GM19193 (cell line): ENCODE results near the gene PSMC3.
A peak's percentile ranks its signal among the peaks of the same experiment; 100 is the strongest.

Source experiments
- POLR2A ChIP-seq: IDR thresholded peaks from 4 replicates; pipeline ENCODE4 v1.6.1; 2011; ENCODE audit not compliant: insufficient read depth, insufficient read length; ENCODE audit errors: extremely low read depth

PSMC3 gene

DNA sequence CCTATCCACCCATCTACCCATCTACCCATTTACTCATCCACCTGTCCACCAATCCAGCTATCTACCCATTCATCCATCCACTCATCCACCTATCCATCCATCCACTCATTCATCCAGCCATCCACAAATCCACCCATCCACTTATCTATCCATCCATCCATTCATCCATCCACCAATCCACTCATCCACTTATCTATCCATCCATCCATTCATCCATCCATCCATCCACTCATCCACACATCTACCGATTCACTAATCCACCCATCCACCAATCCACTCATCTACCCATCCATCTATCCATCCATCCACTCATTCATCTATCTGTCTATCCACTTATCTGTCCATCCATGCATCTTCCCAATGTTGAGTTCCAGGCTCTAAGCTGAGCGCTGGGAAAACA lies 46.2 kb downstream of the PSMC3 start:
- no peak for TF ChIP-seq POLR2A

DNA sequence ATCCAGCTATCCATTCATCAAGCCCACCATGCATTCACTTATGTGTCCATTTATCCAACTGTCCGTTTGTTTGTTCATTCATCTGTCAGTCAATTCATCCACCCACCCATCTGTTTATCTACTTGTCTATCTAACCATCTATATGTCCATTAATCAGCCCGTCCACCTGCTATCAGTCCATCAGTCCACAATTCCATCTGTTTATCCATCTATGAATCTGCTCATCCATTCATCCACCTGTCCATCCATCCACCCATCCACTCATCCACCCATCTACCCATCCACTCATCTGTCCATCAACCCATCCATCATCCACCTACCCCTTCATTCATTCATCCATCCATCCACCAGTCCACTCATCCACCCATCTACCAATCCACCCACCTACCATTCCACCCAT lies 46.9 kb downstream of the PSMC3 start:
- no peak for TF ChIP-seq POLR2A

DNA sequence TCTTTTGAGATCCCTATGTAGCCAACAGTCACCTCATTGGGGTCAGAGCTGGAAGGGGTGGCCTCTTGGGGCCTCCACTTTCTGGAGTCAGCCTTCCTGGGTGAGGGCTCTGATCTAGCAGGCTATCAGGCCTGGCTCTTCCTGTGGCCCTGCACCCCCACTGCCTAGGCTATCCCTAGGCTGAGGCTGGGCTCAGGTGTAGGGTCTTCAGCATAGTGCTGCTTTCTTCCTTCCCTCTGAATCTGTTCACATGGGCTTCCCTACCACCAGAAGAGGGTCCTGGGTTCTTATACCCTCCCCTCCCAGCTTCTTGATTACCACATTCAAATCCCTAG lies 47.4 kb downstream of the PSMC3 start:
- TF ChIP-seq POLR2A, result no peak

DNA sequence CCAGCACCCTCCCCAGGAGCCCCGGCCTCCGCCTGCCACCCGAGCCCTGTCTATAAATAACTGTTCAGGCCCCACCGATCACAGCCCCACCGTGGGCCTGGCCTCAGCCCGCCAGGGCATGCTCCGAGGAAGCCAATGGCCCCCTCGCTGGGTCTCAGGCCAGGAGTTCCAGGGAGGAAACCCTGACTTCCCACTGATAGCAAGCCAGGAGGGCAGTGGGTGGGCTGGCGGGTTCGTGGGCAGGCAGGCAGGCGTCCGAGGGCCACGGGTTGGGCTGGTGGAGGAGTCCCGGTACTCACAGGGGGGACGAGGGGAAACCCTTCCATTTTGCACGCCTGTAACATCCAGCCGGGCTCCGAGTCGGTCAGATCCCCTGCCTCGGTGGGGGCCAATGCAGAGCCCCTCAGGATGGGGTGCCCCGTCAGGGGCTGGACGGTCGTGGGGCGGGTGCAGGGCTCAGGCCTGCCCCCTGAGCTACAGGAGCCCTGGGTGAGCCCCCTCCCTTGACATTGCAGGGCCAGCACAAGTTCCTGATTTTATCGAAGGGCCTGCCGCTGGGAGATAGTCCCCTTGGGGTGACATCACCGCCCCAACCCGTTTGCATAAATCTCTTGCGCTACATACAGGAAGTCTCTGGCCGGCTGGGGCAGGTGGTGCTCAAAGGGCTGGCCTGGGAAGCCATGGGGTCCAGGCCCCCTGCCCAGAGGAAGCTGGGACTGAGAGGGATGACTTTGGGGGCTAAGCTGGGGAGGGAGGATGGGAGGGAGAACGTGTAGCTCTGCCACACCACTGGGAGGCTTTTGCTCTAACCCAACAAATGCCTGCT lies 48.0 kb downstream of the PSMC3 start, which contains the start of gene SPI1:
TSS of gene SPI1 (minus strand) at position 538 of the 826 bp plus-strand sequence. CDS start at position 344, 194 bp downstream.
- TF ChIP-seq POLR2A, result peak; percentile 76

DNA sequence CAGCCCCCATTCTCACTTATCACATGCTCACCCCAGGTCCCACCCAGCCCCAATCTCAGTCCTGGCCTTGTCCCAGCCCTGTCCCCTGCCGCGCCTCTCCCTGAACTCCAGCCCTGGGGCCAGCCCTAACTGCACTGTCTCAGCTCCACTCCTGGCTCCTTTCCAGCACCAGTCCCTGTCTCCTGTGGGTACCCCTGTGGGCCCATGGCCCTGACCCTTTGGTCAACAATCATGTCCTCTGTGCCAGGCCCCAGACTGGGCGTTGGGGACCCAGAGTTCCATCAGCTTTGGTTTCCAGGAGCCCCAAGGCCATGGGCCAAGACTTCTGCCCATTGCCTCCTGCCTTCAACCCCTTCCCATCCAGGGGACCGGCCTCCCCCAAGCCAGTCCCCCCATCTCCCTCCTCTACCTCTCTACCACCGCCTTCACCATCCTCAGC lies 48.6 kb downstream of the PSMC3 start:
- no peak for TF ChIP-seq POLR2A

DNA sequence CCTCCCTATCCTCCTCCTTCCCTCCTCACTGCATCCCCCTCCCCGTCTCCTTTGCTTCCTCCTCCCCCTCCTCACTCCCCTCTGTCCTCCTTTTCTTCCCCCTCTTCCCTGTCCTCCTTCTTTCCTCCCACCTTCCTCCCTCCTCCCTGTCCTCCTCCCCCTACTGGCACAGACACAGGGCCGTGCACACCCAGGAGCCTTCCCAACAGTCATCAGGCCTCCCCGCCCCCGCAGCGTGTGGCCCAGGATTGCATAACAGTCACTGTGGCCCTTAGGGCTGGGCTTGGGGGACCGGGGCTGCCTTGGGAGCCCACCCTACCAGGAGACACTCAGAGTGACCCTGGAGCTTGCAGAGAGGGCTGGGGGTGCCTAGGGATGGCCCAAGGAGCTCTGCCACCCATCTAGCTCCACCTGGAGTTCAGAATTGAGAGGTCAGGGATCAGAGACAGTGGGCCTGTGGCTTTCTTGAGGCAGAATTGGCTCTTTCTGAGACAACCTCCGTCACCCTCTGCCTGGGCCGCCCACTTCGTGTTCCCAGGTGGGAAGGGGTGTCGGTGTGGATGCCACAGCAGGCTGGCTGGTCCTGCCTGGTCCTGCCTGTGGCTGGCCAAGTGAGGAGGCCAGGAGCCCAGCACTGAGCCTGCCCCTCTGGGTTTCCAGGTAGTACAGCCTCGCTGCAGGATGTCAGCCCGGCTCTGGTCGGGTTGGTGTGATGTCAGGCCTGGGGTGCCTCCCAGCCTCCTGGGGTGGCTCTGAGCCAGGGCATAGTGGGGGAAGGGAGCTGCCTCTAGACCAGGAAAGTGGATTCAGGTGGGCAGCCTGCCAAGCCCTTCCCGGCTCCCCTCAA lies 49.5 kb downstream of the PSMC3 start:
- TF ChIP-seq POLR2A, result no peak

DNA sequence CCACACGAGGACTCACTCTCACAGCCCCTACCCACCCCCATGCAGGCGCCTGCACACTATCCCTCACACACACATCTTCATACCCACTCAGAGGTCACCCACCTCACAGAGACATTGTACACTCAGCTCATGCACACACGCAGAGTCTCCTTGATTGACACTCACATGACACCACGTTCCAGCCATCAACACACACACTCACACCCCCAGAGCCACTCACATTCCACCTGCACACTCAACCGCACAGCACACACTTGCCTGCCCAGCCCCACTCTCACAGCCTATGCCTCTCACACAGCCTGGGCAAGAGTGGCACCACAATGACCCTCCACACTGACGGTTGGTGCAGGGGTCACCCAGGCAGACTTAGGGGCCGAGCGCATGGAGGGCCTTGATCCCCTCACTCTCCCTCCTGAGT lies 50.1 kb downstream of the PSMC3 start:
- TF ChIP-seq POLR2A, result no peak

DNA sequence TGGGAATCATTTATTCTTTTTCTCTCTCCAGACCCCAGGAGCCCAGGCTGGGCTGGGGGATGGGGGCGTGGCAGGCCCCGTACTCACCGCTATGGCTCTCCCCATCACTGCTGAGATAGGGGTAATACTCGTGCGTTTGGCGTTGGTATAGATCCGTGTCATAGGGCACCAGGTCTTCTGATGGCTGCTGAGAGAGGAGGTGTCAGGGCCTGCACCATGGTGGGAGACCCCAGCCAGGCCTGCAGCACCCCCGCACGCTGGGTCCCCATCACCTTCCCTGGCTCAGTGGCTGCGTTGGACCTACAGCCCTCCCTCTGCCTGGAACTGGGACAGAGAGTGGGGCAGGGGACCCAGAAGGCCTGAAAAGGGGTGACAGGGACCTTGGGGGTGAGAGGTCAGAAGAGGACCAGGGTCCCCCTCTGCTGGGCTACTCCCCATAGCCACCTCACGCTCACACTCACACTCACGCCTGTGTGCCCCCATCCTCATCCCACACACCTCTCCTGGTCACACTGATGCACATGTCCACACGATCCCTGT lies 50.6 kb downstream of the PSMC3 start:
- TF ChIP-seq POLR2A, result no peak

DNA sequence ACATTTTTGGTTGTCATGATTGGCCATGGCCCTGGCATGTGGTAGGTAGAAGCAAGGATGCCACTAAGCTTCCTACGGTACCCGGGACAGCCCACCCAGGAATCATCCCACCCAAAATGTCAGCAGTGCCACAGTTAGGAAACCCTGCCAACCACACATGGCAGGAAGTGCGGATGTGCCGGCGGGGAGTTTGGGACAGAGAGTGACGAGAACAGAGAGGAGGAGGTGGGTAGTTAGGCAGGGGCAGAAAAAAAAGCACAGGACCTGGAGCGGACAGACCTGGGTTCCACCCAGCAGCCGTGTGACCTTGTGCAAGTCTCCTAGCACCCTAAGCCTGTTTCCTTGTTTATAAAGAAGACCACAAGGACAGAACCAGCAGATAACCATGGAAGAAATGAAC lies 51.2 kb downstream of the PSMC3 start:
- TF ChIP-seq POLR2A, result no peak

DNA sequence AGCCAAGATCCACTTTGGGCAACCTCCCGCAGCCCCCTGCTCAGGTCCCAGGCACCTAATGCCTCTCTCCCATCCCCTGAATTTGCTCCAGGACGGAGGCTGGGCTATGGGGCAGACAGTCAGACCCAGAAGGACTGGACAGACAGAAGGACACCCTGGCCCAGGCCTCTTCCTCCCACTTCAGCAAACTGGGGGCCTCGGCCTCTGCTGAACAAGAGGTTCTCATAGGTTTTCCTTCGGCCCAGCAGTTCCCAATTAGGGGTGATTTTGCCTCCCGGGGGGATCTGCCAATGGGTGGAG lies 51.6 kb downstream of the PSMC3 start:
- TF ChIP-seq POLR2A, result no peak

DNA sequence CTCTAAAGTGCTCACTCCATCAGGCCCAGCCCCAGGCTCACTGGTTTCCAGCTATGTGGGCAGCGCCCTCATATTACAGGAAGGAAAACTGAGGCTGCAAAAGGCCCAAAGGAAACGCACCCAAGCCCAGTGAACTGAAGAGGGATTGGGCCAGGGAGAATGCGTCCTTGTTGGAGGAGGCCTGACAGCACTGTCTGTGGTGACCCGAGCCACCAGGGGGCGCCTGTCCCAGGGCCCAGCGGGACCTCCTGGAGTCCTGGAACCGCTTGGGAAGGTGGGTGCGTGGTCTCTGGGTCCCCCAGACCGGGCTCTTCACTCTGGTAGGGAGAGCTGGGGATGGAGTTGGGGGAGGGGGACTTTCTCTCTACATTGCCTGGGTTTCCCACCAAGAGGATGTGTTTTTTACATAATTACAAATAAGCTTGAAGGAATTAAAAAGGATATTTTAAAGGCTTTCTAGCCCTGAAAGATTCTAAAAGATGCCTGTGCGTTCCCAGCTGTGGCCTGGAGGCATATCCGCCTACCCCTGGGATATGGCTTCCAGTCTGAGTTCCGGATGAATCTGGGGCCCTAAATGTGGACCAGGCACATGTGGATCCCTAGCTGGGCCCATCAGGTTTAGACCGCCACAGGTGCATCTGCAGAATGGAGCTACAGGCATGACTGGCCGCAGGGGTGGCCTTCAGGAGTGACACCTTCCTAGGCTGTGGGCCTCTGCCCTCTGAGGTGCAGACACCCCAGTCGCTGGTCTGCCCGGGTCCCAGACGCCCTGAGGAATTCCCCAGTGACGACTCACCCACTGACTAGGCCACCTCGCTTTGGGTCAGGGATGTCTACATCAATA lies 52.1 kb downstream of the PSMC3 start:
- TF ChIP-seq POLR2A, result no peak

DNA sequence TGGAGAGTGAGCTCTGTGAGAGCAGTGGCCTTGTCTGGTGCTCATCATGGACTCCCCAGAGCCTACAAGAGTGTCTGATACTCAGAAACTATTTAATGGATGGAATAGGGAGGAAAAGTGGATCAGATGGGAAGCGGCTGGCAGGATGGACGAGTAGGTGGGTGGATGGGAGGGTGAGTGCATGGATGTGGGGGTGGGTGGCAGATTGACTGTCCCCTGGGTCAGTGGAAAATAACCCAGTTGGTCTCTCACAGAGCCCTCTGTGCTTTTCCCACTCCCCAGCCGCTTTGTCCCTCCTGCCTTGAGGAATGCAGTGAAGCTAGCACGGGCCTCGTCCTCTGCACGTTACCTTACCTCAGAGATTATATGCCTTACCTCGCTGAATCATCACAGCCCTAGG lies 53.8 kb downstream of the PSMC3 start:
- TF ChIP-seq POLR2A, result no peak

DNA sequence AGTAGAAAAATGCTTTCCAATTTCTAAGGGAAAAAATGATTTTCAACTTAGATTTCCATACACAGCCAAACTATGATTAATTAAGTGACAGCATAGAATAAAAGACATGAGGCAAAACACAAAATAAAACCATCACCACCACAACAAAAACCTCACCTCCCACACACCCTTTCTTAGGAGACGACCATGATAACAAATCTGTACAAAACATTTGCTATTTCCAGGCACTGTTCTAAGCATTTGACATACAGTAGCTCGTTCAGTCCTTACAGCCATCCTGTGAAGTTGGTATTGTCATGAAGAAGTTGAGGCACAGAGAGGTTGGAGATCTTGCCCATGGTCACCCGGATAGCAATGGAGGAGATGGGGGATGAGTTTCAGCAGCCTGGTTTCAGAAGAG lies 56.6 kb downstream of the PSMC3 start:
- TF ChIP-seq POLR2A, result no peak
